Right lobe of liver (tissue), 6 donors: ENCODE results near the gene FOXK2. TPM values are rescaled to one million over a fixed set of nuclear protein-coding genes. Genes with fewer than 3 reads are reported as not detected.

Source experiments
- ATAC-seq, 4 donors: fragments of 200-7000 bp; cut with Tn5 transposase; one replicate each; pipeline ENCODE4 v1.9.1; 2020; ENCODE audit warnings: mild to moderate bottlenecking in 4 of 4, moderate library complexity in 4 of 4
- DNase-seq, 3 donors: peaks; one replicate each; pipeline ENCODE4 v3.0.0-alpha.2; 2020
- H3K27ac ChIP-seq, 3 donors: fragments of 200-600 bp; one replicate each; pipeline ENCODE4 v1.8.0; 2022
- H3K27me3 ChIP-seq, 2 donors: fragments of 200-600 bp; one replicate each; pipeline ENCODE4 v1.8.0; 2022
- H3K36me3 ChIP-seq, 4 donors: fragments of 200-600 bp; sonication (generic) in 1 of 4; one replicate each; pipeline versions ENCODE4 v1.5.1 to v1.8.0; 2017 to 2022; ENCODE audit warnings: control low read depth in 1 of 4
- H3K4me1 ChIP-seq, 4 donors: fragments of 200-600 bp; sonication (generic) in 1 of 4; one replicate each; pipeline versions ENCODE4 v1.5.1 to v1.8.0; 2017 to 2022; ENCODE audit warnings: control low read depth in 1 of 4
- H3K4me3 ChIP-seq, 3 donors: fragments of 200-600 bp; one replicate each; pipeline ENCODE4 v1.8.0; 2022
- H3K9me3 ChIP-seq, 4 donors: fragments of 200-600 bp; sonication (generic) in 1 of 4; one replicate each; pipeline versions ENCODE4 v1.5.1 to v1.8.0; 2017 to 2022; ENCODE audit warnings: control low read depth in 1 of 4
- CTCF ChIP-seq, 4 donors: fragments of 200-600 bp in 3 of 4; fragments of 450-650 bp in 1 of 4; IDR thresholded peaks; one replicate each; pipeline versions ENCODE4 v1.5.1 to v1.8.0; 2016 to 2022; ENCODE audit warnings: antibody characterized with exemption in 4 of 4, mild to moderate bottlenecking in 2 of 4
- POLR2A ChIP-seq: fragments of 450-650 bp; IDR thresholded peaks from one replicate; pipeline ENCODE4 v1.6.1; 2017; ENCODE audit warnings: antibody characterized with exemption, mild to moderate bottlenecking
- WGBS: methylation state at CpG from one replicate; pipeline ENCODE4 v1.1.6; 2018; ENCODE audit warnings: low coverage, low lambda C conversion rate; ENCODE audit not compliant: insufficient coverage; ENCODE audit errors: missing lambda C conversion rate; 5-methylcytosine and 5-hydroxymethylcytosine counted together
- intact Hi-C, 2 donors: fragments of 100-400 bp; cut with DNase I; formaldehyde crosslinking; loops; one replicate each; pipeline versions ENCODE4 v1.11.2 to v1.14.1; 2022
- total RNA-seq, 6 experiments: library from RNA; depleted of rRNA in 2 of 6; stranded (reverse); fragments of >200 nt in 2 of 6; fragmentation: NEBNext Ultra II Directional in 3 of 6; extraction: Animal tissue kit (Norgen Biotek cat#: 25700) in 3 of 6; gene quantifications; one replicate each; pipeline versions ENCODE4 v1.1.0 to v1.2.4, GENCODE V29; 2016 to 2023
- donor health status: DM: no; HTN: yes; CAD: no.
- donor health status: DM: no; HTN: no; CAD: no.
- donor health status: DM: no; HTN: no; CAD: no.
- donor health status: DM: no; HTN: yes; CAD: no.
- donor health status: DM: no; HTN: yes; CAD: no.

Gene FOXK2
- total RNA-seq, 6 experiments from 2014 or later = 14.1 to 20.5 (median 16.1) TPM

GRCh38 chr17:82496529-82497434 is 22.8 kb upstream of the FOXK2 start:
- Histone ChIP-seq H3K9me3 (no peaks in the 10 kb centered on the region), H3K4me3 (peak overlapping the region; percentile 50 to 67 (median 52)), H3K4me1 (peaks cover 0 to 5% (median 3%) of the 10 kb centered on the region in 4 donors), H3K27ac (peak overlapping the region; percentile 44 to 77 (median 50)), H3K27me3 (no peaks in the 10 kb centered on the region), H3K36me3 (no peaks in the 10 kb centered on the region)
- DNase-seq = peak; percentile 95 to 98 (median 97)
- WGBS = 85% methylated on average over 5 of the region's 83 CpGs
- TF ChIP-seq POLR2A (peak; percentile 58), CTCF (IDR thresholded peaks at IDR 0.05) (no peak)
- peak; percentile 63 to 79 (median 74) for ATAC-seq
- intact Hi-C loops = no loop called here

- intact Hi-C loops = no loop called here
- TF ChIP-seq POLR2A (no peak), CTCF (IDR thresholded peaks at IDR 0.05) (no peak)
- H3K27me3 ChIP-seq = no peaks in the 10 kb centered on the region
- no peaks in the 10 kb centered on the region for H3K9me3 ChIP-seq
- ATAC-seq (peak; percentile 7 to 52 (median 40)), DNase-seq (peak in 1 of 3 donors; percentile 49)
- H3K4me3 ChIP-seq = peak overlapping the region; percentile 50 to 67 (median 52)
- WGBS = 24% methylated on average over 22 of the region's 66 CpGs
- peaks cover 0 to 8% (median 3%) of the 10 kb centered on the region in 4 donors for H3K4me1 ChIP-seq
- H3K27ac ChIP-seq = peak overlapping the region; percentile 44 to 77 (median 50)
- H3K36me3 ChIP-seq = no peaks in the 10 kb centered on the region
These were observed 21.8 kb upstream of the FOXK2 start for GRCh38 chr17:82497483-82498405.

- intact Hi-C loops = no loop called here
- peak; percentile 65 to 78 (median 77) for DNase-seq
- H3K27ac ChIP-seq = peak overlapping the region in 2 of 3 donors; percentile 63 to 84
- no peaks in the 10 kb centered on the region for H3K9me3 ChIP-seq
- no peaks in the 10 kb centered on the region for H3K27me3 ChIP-seq
- no peak overlapping the region for H3K4me3 ChIP-seq
- no peaks in the 10 kb centered on the region for H3K36me3 ChIP-seq
- WGBS = 38% methylated on average over 7 of the region's 8 CpGs
- TF ChIP-seq CTCF (IDR thresholded peaks at IDR 0.05) (no peak), POLR2A (no peak)
- peaks cover 0 to 9% (median 1%) of the 10 kb centered on the region in 4 donors for H3K4me1 ChIP-seq
- peak; percentile 65 to 81 (median 67) for ATAC-seq
These were observed 17.3 kb upstream of the FOXK2 start for GRCh38 chr17:82502207-82502606.

- Histone ChIP-seq H3K27ac (peak overlapping the region in 1 of 3 donors; percentile 84), H3K36me3 (no peaks in the 10 kb centered on the region), H3K27me3 (no peaks in the 10 kb centered on the region), H3K9me3 (no peaks in the 10 kb centered on the region), H3K4me1 (peaks cover 0 to 17% (median 4%) of the 10 kb centered on the region in 4 donors), H3K4me3 (no peak overlapping the region)
- TF ChIP-seq CTCF (IDR thresholded peaks at IDR 0.05) = no peak
- TF ChIP-seq POLR2A = no peak
- DNase-seq (no peak), ATAC-seq (no peak)
- intact Hi-C loops = no loop called here
- WGBS = 70% methylated on average over 5 of the region's 12 CpGs
These were observed 16.3 kb upstream of the FOXK2 start for GRCh38 chr17:82503094-82503727.
